HG03442 (cell line): ENCODE results near the gene AKTIP.

Experiments
- ATAC-seq: cut with Tn5 transposase; IDR thresholded peaks from one replicate; pipeline ENCODE4 v1.9.1; 2021; ENCODE audit warnings: mild to moderate bottlenecking, moderate library complexity; ENCODE audit not compliant: unreplicated experiment

Gene AKTIP

GRCh38 chr16:53484542-53484941, 18.5 kb downstream of the AKTIP start:
- no peak for ATAC-seq

DNA sequence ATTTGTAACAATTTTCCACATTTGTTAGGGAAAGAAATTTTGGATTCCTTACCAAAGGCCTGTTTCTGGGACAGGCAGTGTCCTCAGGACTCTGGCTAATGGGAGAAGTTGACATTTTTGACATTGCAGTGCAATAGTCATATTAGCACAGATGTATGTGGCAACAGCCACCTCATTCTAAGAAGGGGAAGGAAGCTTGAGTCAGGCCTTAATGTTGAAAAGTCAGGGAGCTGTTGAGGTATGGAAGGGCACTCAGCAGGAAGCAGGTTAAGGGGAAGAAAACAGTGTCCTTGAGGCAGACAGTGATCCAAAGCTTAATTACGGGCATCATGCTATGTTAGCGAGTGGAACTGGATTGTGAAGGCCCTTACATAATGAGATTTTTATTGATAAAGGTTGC, 20.9 kb downstream of the AKTIP start:
- ATAC-seq = no peak

DNA sequence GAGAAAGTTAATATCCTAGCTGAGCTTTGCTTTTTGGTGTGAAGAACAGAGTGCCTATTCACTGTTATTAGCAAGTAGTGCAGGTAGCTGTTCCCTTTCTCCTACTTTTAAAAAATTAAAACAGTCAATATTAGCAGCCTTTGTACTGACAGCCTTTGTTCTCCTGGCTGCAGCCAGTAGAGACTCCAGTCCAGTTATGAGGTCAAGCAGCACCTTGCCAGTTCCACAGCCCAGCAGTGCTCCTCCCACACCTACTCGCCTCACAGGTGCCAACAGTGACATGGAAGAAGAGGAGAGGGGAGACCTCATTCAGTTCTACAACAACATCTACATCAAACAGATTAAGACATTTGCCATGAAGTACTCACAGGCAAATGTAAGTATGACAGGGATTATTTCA, 22.6 kb downstream of the AKTIP start:
- ATAC-seq = no peak

DNA sequence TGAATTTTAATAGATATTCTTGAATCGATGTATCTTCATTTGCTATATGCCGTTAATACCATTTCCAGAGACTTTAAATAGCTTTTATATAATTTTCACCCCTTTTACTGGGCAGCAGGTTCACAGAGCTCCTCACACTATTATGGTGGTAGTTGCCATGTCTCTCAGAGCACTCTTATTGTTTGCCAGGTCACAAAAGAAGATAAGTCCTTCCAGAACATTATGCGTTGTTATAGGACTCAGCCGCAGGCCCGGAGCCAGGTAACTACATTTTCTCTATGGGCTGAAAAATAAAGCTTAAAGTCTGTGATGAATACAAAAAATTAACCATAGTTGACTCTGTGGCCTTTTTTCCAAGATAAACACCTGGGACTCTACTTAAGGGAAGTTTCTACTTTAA, 24.0 kb downstream of the AKTIP start:
- ATAC-seq = no peak

DNA sequence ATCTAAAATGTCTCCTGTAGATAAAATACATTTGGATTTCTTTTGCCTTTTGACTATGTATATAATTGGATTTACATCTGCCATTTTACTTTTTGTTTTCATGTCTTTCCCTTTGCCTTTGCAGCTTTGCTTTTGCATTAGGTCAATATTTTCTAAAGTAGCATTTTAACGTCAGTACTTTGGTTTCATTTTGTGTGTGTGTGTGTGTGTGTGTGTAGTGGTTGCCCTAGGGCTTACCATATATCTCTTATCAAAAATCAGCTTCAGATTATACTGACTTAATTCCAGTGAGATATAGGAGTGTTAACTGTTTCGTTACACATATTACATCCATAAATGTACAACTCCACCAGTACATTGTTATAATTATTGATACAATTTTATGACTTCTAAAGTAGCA, 26.1 kb downstream of the AKTIP start:
- ATAC-seq = no peak

DNA sequence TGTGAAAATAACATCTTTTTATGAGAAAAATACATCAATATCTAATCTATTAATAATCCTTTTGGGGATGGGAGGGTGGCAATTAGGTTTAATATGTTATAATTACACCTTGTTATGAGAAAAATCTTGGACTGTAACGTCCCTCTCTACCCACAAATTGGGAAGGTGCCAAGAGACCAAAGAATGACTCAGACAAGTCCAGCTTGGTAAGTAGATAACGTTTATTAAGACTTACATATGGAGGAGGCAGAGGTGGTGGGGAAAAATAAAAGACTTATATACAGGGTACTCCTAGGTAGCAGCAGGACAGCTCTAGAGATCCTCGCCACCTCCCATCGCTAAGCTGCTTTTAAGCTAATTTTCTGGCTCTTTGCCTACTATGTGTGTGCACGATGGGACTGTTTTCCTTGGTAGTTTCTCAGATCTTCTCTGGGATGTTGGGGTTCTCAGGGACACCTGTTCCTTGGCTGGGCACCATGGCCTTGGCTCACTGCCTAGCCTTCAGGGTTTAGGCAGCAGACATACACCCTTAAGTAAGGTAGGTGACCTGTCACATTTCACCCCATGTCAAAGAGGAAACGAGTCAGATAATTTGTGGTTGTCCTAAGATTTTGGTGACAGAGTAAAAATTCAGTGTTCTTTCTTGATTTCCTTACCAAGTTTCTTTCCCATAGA, 37.3 kb downstream of the AKTIP start:
- ATAC-seq = no peak

GRCh38 chr16:53458635-53459034, 44.4 kb downstream of the AKTIP start:
- no peak for ATAC-seq

- peak; percentile 100 for ATAC-seq
These were observed 45.3 kb downstream of the AKTIP start for GRCh38 chr16:53457670-53458069.

GRCh38 chr16:53456625-53457024, 46.4 kb downstream of the AKTIP start:
- no peak for ATAC-seq

- no peak for ATAC-seq
These were observed 49.1 kb downstream of the AKTIP start for GRCh38 chr16:53453928-53454327.

GRCh38 chr16:53449816-53450517, 53.0 kb downstream of the AKTIP start:
- ATAC-seq = no peak

GRCh38 chr16:53446090-53446489, 56.9 kb downstream of the AKTIP start:
- ATAC-seq = no peak

DNA sequence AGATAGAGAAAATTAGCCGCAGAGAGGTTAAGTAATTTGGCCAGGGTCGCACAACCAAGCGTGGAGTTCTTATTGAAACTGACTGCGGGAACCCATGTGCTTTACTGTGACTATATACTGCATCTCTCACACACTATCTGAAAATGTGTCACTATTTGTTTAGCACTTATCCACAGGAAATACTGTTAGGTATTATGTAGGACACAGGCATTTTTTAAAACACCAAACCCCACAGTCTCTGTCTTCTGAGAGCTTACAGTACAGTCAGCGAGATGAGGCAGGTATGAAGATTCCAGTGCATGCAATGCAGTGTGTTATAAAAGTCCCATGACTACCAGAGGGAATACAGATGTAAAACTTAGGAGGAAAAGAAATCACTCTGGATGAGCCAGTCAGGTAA, 57.5 kb downstream of the AKTIP start:
- ATAC-seq = no peak
